K562 (cell line): ENCODE data around the gene HS3ST4. TPM values are rescaled to one million over a fixed set of nuclear protein-coding genes. Genes with fewer than 3 reads are reported as not detected.

Experiments used
- ATAC-seq: fragments of 200-7000 bp; cut with Tn5 transposase; 3 replicates; pipeline ENCODE4 v1.9.1; 2020; ENCODE audit warnings: moderate library complexity
- BruUV-seq: library from RNA; stranded (reverse); fragments of 400-500 nt; replicated peaks from 2 replicates; lab custom pipeline; 2021; lab: Mats Ljungman, UMichigan
- CTCF ChIA-PET: fragments of 300-600 bp; formaldehyde crosslinking; extraction: SDS; loops from one replicate; lab custom pipeline; 2021; ENCODE audit warnings: low intra/inter-chr PET ratio; lab: Yijun Ruan, JAX
- POLR2A ChIA-PET: fragments of 300-600, 350-650 bp; sonication (Branson Sonifier 250); formaldehyde crosslinking; extraction: SDS; loops from one replicate; lab custom pipeline; 2021; ENCODE audit warnings: antibody characterized with exemption, inconsistent platforms; lab: Yijun Ruan, JAX
- DNase-seq, 4 experiments: peaks; one replicate each; pipeline versions ENCODE4 v3.0.0 to v3.0.0-alpha.2; 2011 to 2018; ENCODE audit warnings: low spot score in 3 of 4, mixed read lengths in 3 of 4; ENCODE audit errors: extremely low read depth in 1 of 4
- FAIRE-seq: peaks from 2 replicates; lab custom pipeline; 2011; peaks lifted over from hg19 to GRCh38; lab: Jason Lieb, UNC
- H2AFZ ChIP-seq: 2 replicates; pipeline ENCODE4 v1.6.0; 2011; ENCODE audit warnings: low read depth, low read length, control low read depth, inconsistent platforms
- H3K27ac ChIP-seq: fragments of 200-600 bp; 3 replicates; pipeline ENCODE4 v1.8.0; 2011; ENCODE audit warnings: low read depth, mild to moderate bottlenecking, control low read depth, inconsistent platforms, low read length, moderate library complexity, mixed read lengths; ENCODE audit errors: extremely low read depth
- H3K27me3 ChIP-seq, 2 experiments: fragments of 300-600 bp in 1 of 2; 2 replicates in 1 of 2; 3 replicates in 1 of 2; pipeline versions ENCODE4 v1.6.0 to v1.8.0; 2011; ENCODE audit warnings: inconsistent platforms in 2 of 2, low read length in 2 of 2, mild to moderate bottlenecking in 1 of 2, mixed read lengths in 1 of 2, moderate library complexity in 1 of 2; ENCODE audit not compliant: control insufficient read depth in 2 of 2, insufficient read depth in 2 of 2
- H3K36me3 ChIP-seq: fragments of 300-600 bp; 3 replicates; pipeline ENCODE4 v1.8.0; 2011; ENCODE audit warnings: mild to moderate bottlenecking, low read length, inconsistent platforms; ENCODE audit not compliant: control insufficient read depth, insufficient read depth
- H3K4me1 ChIP-seq, 2 experiments: fragments of 200-600 bp in 1 of 2; replicated peaks in 1 of 2; 2 replicates in 1 of 2; 3 replicates in 1 of 2; pipeline versions ENCODE4 v1.5.1 to v1.8.0; 2011; ENCODE audit warnings: inconsistent platforms in 2 of 2, low read length in 2 of 2, mild to moderate bottlenecking in 1 of 2, mixed read lengths in 1 of 2, moderate library complexity in 1 of 2; ENCODE audit not compliant: control insufficient read depth in 2 of 2, insufficient read depth in 2 of 2
- H3K4me2 ChIP-seq: 2 replicates; pipeline ENCODE4 v1.6.1; 2011; ENCODE audit warnings: low read length, control low read depth, inconsistent platforms, mixed read lengths; ENCODE audit not compliant: insufficient read depth
- H3K4me3 ChIP-seq: fragments of 200-600 bp; sonication (generic), shearing (Covaris generic); 2 replicates; pipeline ENCODE4 v1.5.1; 2016; ENCODE audit warnings: control low read depth, inconsistent platforms
- H3K79me2 ChIP-seq: fragments of 200-600 bp; 3 replicates; pipeline ENCODE4 v1.8.0; 2011; ENCODE audit warnings: low read length, inconsistent platforms; ENCODE audit not compliant: control insufficient read depth, insufficient read depth
- H3K9ac ChIP-seq, 2 experiments: 2 replicates each; pipeline versions ENCODE4 v1.6.0 to v1.6.1; 2011; ENCODE audit warnings: low read depth in 2 of 2, low read length in 2 of 2, control low read depth in 1 of 2, inconsistent platforms in 1 of 2, mild to moderate bottlenecking in 1 of 2, mixed read lengths in 1 of 2; ENCODE audit not compliant: insufficient read depth in 1 of 2
- H3K9me1 ChIP-seq: one replicate; pipeline ENCODE4 v1.6.0; 2011; ENCODE audit warnings: inconsistent platforms, mild to moderate bottlenecking, low read length, moderate library complexity; ENCODE audit not compliant: control insufficient read depth, insufficient read depth
- H3K9me3 ChIP-seq: replicated peaks from 2 replicates; pipeline ENCODE4 v1.5.1; 2011; ENCODE audit warnings: low read depth, low read length, inconsistent platforms; ENCODE audit not compliant: control insufficient read depth, insufficient read depth
- H4K20me1 ChIP-seq: replicated peaks from 2 replicates; pipeline ENCODE4 v1.6.1; 2011; ENCODE audit warnings: low read length, inconsistent platforms, mixed read lengths; ENCODE audit not compliant: control insufficient read depth, insufficient read depth
- HNRNPH1 ChIP-seq: fragments of 200-400 bp; formaldehyde crosslinking; optimal IDR thresholded peaks from 2 replicates; pipeline ENCODE3; 2017; ENCODE audit warnings: low read depth, mild to moderate bottlenecking, low read length, moderate library complexity
- MAFK ChIP-seq: IDR thresholded peaks from 2 replicates; pipeline ENCODE4 v1.6.1; 2011; ENCODE audit warnings: low read length, improper control_type of control experiment
- NFYB ChIP-seq: IDR thresholded peaks from 2 replicates; pipeline ENCODE4 v1.6.1; 2011; ENCODE audit warnings: mild to moderate bottlenecking, moderate library complexity; ENCODE audit not compliant: insufficient read length; ENCODE audit errors: extremely low read depth
- SMAD4 ChIP-seq: fragments of 250-450 bp; sonication (Bioruptor Pico); conservative IDR thresholded peaks from 2 replicates; pipeline ENCODE4 v1.8.0; 2021; ENCODE audit warnings: inconsistent platforms, mild to moderate bottlenecking, moderate library complexity
- SREBF1 ChIP-seq: fragments of 150-350 bp; IDR thresholded peaks from 2 replicates; pipeline ENCODE4 v1.6.1; 2014; ENCODE audit warnings: antibody characterized with exemption, low read depth, low read length, borderline replicate concordance
- ZNF77 ChIP-seq: fragments of 250-450 bp; sonication (Bioruptor Pico); IDR thresholded peaks from 2 replicates; pipeline ENCODE4 v1.5.0; 2020
- WGBS: fragments of 100-300 bp; shearing (Covaris generic); methylation state at CpG from one replicate; pipeline ENCODE4 v1.1.6; 2016; ENCODE audit warnings: low coverage, mixed read lengths; ENCODE audit not compliant: insufficient coverage; ENCODE audit errors: missing lambda C conversion rate; 5-methylcytosine and 5-hydroxymethylcytosine counted together
- in situ Hi-C: fragments of 300-500 bp; cut with MboI; formaldehyde crosslinking; loops from 4 replicates; pipeline ENCODE4 v1.15.0; 2018; ENCODE audit warnings: inconsistent platforms, mixed read lengths
- intact Hi-C: fragments of 100-400 bp; cut with micrococcal nuclease; formaldehyde crosslinking; loops from 2 replicates; pipeline ENCODE4 v1.14.2; 2022
- polyA plus RNA-seq, 8 experiments: library from polyadenylated mRNA; depleted of rRNA in 4 of 8; stranded (reverse) in 5 of 8; unstranded in 3 of 8; fragments of >200 nt; fragmentation: Nextera tagmentation in 2 of 8; fragmentation: Illumina TruSeq in 1 of 8; extraction: Ambion mirVana in 2 of 8; extraction: Trizol in 1 of 8; gene quantifications; 2 replicates each; pipeline versions ENCODE4 v1.2.1 to v1.2.3, GENCODE V29; 2011 to 2014; ENCODE audit warnings: inconsistent platforms in 1 of 8, missing spikeins in 1 of 8
- total RNA-seq, 7 experiments: library from RNA; depleted of rRNA in 6 of 7; stranded (reverse); fragments of >200 nt in 6 of 7; fragmentation: Illumina TruSeq in 2 of 7; extraction: Trizol in 2 of 7; gene quantifications; 2 replicates each; pipeline versions ENCODE4 v1.2.1 to v1.2.3, GENCODE V29; 2011 to 2021; ENCODE audit warnings: low replicate concordance in 1 of 7
- TF ChIP-seq, protein P1 (sequence below): sonication (generic); formaldehyde crosslinking; IDR thresholded peaks from 2 replicates; pipeline ENCODE4 v1.8.0; 2022; ENCODE audit warnings: mild to moderate bottlenecking, missing genetic modification reagents
- TF ChIP-seq, protein P2 (sequence below): sonication (generic); formaldehyde crosslinking; IDR thresholded peaks from 2 replicates; pipeline ENCODE4 v1.5.0; 2020; ENCODE audit warnings: missing genetic modification reagents

HS3ST4 gene
- total and polyA plus RNA-seq, 9 of the 15 experiments (the other 6 are each of a cell fraction or from before 2014, with no cell fraction given), result not detected

DNA sequence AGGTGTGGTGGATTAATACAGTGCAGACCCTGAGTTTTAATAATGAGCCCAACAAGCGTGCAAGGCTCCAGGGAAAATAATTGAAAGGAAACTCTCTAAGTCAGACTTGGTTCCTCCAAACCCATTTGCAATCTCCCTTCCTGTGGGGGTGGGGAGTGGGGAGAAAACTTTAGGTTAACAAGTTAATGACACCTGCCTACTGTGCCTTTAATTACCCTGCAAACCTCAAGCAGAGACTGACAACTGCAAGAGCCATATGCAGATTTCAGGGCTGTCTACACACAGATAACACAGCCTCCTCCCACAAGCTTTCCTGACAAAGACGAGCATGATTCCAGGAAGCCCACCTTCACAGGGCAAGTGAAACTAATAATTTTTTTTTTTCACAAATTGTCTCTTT is 359.3 kb downstream of the HS3ST4 start (continued):
- TF ChIP-seq, protein P1, sequence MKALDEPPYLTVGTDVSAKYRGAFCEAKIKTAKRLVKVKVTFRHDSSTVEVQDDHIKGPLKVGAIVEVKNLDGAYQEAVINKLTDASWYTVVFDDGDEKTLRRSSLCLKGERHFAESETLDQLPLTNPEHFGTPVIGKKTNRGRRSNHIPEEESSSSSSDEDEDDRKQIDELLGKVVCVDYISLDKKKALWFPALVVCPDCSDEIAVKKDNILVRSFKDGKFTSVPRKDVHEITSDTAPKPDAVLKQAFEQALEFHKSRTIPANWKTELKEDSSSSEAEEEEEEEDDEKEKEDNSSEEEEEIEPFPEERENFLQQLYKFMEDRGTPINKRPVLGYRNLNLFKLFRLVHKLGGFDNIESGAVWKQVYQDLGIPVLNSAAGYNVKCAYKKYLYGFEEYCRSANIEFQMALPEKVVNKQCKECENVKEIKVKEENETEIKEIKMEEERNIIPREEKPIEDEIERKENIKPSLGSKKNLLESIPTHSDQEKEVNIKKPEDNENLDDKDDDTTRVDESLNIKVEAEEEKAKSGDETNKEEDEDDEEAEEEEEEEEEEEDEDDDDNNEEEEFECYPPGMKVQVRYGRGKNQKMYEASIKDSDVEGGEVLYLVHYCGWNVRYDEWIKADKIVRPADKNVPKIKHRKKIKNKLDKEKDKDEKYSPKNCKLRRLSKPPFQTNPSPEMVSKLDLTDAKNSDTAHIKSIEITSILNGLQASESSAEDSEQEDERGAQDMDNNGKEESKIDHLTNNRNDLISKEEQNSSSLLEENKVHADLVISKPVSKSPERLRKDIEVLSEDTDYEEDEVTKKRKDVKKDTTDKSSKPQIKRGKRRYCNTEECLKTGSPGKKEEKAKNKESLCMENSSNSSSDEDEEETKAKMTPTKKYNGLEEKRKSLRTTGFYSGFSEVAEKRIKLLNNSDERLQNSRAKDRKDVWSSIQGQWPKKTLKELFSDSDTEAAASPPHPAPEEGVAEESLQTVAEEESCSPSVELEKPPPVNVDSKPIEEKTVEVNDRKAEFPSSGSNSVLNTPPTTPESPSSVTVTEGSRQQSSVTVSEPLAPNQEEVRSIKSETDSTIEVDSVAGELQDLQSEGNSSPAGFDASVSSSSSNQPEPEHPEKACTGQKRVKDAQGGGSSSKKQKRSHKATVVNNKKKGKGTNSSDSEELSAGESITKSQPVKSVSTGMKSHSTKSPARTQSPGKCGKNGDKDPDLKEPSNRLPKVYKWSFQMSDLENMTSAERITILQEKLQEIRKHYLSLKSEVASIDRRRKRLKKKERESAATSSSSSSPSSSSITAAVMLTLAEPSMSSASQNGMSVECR, result no peak
- TF ChIP-seq MAFK (no peak), SMAD4 (CRISPR knock-in tag) (no peak)

DNA sequence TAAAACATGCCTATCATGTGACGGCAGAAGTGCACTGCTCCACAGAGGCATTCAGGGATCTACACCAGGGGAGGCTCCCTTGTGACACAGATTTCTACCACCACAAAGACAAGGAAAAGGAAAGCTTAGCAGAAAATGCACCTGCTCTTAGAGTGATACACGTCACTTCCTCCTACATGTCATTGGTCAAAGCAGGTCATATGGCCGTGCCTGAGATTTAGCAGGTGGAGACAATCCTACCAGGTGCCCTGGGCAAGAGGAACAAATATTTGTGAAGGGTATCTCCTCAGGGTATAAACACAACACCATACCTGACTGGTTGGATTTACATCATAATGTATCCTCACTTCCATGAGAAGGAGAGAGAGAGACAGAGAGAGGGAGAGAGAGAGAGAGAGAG is 362.1 kb downstream of the HS3ST4 start:
- 3% methylated on average over 3 of the region's 3 CpGs for WGBS
- CTCF ChIA-PET, result no interaction called here
- Histone ChIP-seq H3K9ac (no peak overlapping the region), H3K9me3 (no peaks in the 10 kb centered on the region), H3K4me1 (no peaks in the 10 kb centered on the region), H4K20me1 (no peaks in the 10 kb centered on the region), H3K9me1 (no peaks in the 10 kb centered on the region), H3K27me3 (peaks cover 0 to 8% of the 10 kb centered on the region in 2 experiments; a peak in 1 of 5 replicates), H3K27ac (no peak overlapping the region), H2AFZ (no peak overlapping the region), H3K36me3 (no peaks in the 10 kb centered on the region), H3K79me2 (no peaks in the 10 kb centered on the region), H3K4me2 (no peak overlapping the region), H3K4me3 (no peak overlapping the region)
- DNase-seq, result no peak
- in situ Hi-C loops, result no loop called here
- POLR2A ChIA-PET, result no interaction called here
- intact Hi-C loops, result no loop called here
- no TSS peak for BruUV-seq
- no peak for FAIRE-seq
- no peak for ATAC-seq
- TF ChIP-seq SREBF1, result no peak
- TF ChIP-seq ZNF77, result no peak
- TF ChIP-seq NFYB, result peak; percentile 47
- TF ChIP-seq HNRNPH1, result no peak
- TF ChIP-seq, protein P2, sequence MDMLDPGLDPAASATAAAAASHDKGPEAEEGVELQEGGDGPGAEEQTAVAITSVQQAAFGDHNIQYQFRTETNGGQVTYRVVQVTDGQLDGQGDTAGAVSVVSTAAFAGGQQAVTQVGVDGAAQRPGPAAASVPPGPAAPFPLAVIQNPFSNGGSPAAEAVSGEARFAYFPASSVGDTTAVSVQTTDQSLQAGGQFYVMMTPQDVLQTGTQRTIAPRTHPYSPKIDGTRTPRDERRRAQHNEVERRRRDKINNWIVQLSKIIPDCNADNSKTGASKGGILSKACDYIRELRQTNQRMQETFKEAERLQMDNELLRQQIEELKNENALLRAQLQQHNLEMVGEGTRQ (CRISPR knock-in tag), result peak; percentile 44
